Effector memory CD4-positive, alpha-beta T cell (primary cell): ENCODE data around the gene ATP6V1C2.

Source experiments
- DNase-seq, 3 donors: peaks; one replicate each; pipeline ENCODE4 v3.0.0-alpha.2; 2020
- H3K27ac ChIP-seq: 2 replicates; pipeline ENCODE4 v1.7.0; 2013; ENCODE audit warnings: mild to moderate bottlenecking, low read length, moderate library complexity; ENCODE audit not compliant: insufficient read depth, poor library complexity, severe bottlenecking
- H3K27me3 ChIP-seq: replicated peaks from 2 replicates; pipeline ENCODE4 v1.7.0; 2013; ENCODE audit warnings: mild to moderate bottlenecking, low read length; ENCODE audit not compliant: insufficient read depth, control insufficient read depth, poor library complexity, severe bottlenecking
- H3K36me3 ChIP-seq: 2 replicates; pipeline ENCODE4 v1.7.0; 2013; ENCODE audit warnings: mild to moderate bottlenecking, low read length, moderate library complexity; ENCODE audit not compliant: control insufficient read depth, insufficient read depth
- H3K4me1 ChIP-seq: 2 replicates; pipeline ENCODE4 v1.7.0; 2013; ENCODE audit warnings: low read length, mild to moderate bottlenecking; ENCODE audit not compliant: control insufficient read depth, insufficient read depth, poor library complexity, severe bottlenecking
- H3K4me3 ChIP-seq: 2 replicates; pipeline ENCODE4 v1.7.0; 2013; ENCODE audit warnings: low read length, low read depth, mild to moderate bottlenecking; ENCODE audit not compliant: insufficient read depth, poor library complexity, severe bottlenecking
- H3K9me3 ChIP-seq: 2 replicates; pipeline ENCODE4 v1.7.0; 2013; ENCODE audit warnings: mild to moderate bottlenecking, low read length, moderate library complexity; ENCODE audit not compliant: control insufficient read depth

ATP6V1C2 gene

DNA sequence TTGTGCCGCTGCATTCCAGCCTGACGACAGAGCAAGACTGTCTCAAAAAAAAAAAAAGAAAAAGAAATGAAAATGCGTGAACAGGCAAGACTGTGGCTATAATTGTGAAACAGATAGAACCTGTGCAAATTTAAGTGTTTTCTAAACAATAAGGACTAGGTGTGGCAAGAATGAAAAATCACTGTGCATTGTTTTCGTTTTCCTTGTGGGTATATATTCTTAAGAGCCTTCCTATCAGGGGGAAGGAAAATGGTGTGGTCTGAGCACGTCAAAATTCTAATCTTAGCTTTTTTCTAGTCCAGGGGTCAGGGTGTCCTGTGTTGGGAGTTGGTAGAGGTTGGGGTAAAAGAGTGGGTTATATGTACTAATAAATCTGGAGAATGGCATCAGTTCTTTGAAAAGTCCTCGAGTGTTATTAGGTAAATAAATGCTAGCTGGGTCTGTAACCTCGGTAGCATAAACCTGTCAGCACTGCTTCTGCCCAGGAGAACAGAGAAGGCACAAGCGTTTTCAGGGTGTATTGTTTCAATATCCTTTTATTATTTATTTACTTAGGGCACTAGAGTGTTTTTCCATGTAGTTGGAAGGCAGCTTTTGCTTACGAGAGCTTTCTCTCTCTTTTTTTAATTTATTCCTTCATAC lies 11.6 kb downstream of the ATP6V1C2 start:
- H3K4me1 ChIP-seq = no peaks in the 10 kb centered on the region
- no peaks in the 10 kb centered on the region for H3K9me3 ChIP-seq
- no peak for DNase-seq
- no peaks in the 10 kb centered on the region for H3K27me3 ChIP-seq
- no peaks in the 10 kb centered on the region for H3K36me3 ChIP-seq
- no peak overlapping the region for H3K27ac ChIP-seq
- H3K4me3 ChIP-seq = no peak overlapping the region

DNA sequence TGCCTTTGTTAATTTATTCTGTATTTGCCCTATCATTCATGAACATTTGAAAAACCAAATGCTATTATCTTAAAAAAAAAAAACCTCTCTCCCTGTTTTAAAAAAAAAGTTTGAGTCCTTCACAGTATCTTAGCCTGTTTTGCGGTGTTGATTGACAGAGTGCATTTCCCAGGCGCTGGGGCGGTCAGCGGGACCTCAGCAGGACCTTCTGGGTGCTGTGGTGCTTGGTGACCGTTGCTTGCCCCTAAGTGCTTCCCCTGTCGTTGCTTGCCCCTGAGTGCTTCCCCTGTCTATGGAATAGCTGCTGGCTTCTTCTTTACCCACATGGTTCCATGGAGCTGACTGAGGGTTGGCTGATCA lies 12.1 kb downstream of the ATP6V1C2 start:
- DNase-seq = no peak
- Histone ChIP-seq H3K9me3 (no peaks in the 10 kb centered on the region), H3K4me3 (no peak overlapping the region)

DNA sequence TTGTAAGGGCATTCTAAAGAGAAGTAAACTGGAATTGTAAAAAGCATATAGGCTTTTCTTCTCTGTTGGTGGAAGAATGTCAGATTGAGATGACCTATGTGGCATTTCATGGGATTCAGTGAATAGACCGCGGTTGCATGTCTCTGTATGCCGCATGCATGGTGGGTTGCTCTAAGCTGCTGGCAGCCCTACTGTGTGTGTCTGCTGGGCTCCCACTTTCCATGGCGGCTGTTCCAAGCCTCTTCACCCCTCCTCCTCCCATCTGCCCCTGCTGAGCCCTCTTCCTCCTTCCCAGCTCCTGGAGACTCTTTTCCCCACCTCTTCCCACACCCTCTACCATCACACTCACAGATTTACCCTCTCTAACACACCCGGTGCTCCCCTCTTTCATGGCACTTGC lies 12.6 kb downstream of the ATP6V1C2 start:
- no peak for DNase-seq

More for the DNA sequence above, 12.1 kb downstream of the ATP6V1C2 start:
- H3K27ac ChIP-seq = no peak overlapping the region
- no peaks in the 10 kb centered on the region for H3K36me3 ChIP-seq
- no peaks in the 10 kb centered on the region for H3K27me3 ChIP-seq
- H3K4me1 ChIP-seq = no peaks in the 10 kb centered on the region

DNA sequence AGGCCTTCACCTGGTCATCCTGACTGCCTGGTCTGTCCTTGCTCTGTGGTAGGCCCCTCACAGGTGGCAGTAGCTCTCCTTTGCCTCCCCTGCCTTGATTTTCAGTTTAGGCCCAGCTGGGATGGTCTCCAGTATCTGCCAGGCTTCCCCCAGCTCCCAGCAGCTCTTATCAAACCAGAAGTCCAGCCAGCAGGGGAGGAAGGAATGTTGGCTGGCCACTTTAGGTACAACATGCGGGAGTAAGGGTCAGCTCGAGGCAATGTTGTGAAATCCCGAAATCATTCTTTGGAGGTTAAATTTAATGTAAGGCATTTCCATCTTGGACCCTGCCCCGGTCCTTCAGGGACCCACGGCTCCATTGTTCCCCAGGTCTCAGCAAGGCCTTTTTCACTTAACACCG lies 16.8 kb downstream of the ATP6V1C2 start:
- Histone ChIP-seq H3K27me3 (no peaks in the 10 kb centered on the region), H3K9me3 (no peaks in the 10 kb centered on the region), H3K4me1 (no peaks in the 10 kb centered on the region), H3K4me3 (no peak overlapping the region), H3K27ac (no peak overlapping the region), H3K36me3 (no peaks in the 10 kb centered on the region)
- DNase-seq = no peak

More for the DNA sequence above, 12.6 kb downstream of the ATP6V1C2 start:
- no peaks in the 10 kb centered on the region for H3K36me3 ChIP-seq
- H3K4me1 ChIP-seq = no peaks in the 10 kb centered on the region
- no peak overlapping the region for H3K4me3 ChIP-seq
- no peak overlapping the region for H3K27ac ChIP-seq
- no peaks in the 10 kb centered on the region for H3K9me3 ChIP-seq
- H3K27me3 ChIP-seq = no peaks in the 10 kb centered on the region

DNA sequence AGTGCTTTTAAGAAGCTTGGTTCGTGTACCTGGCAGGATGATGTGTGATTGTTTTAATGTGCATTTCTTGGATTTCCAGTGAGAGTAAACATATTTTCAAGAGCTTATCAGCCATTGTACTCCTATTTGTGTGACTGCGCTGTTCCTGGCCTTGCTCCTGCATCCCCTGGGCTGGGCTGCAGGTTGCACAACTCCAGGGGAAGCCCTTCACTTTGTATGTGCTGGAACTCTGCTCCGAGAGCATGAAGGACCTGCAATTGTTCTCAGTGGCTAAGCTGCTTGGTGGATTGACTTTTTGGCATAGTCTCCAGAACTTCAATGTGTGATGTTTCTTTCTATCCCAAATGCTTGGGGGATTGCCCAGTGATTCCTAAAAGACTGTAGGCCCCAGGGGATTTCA lies 18.8 kb downstream of the ATP6V1C2 start:
- no peak overlapping the region for H3K27ac ChIP-seq
- H3K4me3 ChIP-seq = no peak overlapping the region
- DNase-seq = no peak
- H3K27me3 ChIP-seq = no peaks in the 10 kb centered on the region
- no peaks in the 10 kb centered on the region for H3K4me1 ChIP-seq
- H3K36me3 ChIP-seq = no peaks in the 10 kb centered on the region
- no peaks in the 10 kb centered on the region for H3K9me3 ChIP-seq

DNA sequence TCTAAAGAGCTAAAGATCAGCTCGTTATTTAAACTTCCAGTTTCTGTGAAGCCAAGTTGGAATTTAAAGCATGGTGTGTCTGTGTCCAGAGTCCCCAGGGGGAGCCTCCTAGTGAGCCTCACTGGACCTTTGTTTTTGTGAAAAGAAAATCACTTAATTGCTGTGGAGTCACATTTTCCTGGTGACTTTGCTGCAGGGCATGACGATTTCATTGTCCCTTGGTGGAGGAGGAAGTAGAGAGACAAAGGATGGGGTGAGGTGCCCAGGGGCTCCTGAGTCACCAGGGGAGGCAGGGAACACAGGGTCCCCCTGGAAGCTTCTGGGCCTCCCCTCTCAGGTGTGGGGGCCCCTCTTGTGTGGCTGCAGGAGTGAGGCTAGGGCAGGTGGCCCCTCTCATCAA lies 19.7 kb downstream of the ATP6V1C2 start:
- Histone ChIP-seq H3K27ac (no peak overlapping the region), H3K9me3 (no peaks in the 10 kb centered on the region), H3K36me3 (no peaks in the 10 kb centered on the region), H3K27me3 (no peaks in the 10 kb centered on the region), H3K4me1 (no peaks in the 10 kb centered on the region), H3K4me3 (no peak overlapping the region)
- DNase-seq = no peak

DNA sequence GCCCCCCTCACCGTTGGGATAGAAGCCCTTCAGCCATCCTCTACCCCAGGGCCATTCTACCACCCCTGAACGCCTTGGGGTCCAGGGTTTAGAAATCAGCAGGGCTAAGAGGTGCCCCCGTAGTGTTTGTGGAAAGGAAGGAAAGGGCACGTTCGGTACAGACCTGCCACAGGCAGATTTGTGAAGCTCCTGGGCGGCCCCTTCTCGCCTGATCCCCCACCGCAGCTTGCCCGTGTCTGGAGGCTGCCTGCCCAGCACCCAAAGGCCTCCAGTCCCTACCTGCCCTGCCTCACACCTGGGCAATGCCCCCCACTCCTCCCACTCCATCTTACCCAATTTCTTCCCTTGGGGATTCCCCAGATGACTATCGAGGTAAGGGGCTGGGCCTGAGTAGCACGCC lies 21.2 kb downstream of the ATP6V1C2 start:
- Histone ChIP-seq H3K27me3 (no peaks in the 10 kb centered on the region), H3K4me3 (no peak overlapping the region), H3K27ac (no peak overlapping the region), H3K9me3 (no peaks in the 10 kb centered on the region), H3K4me1 (no peaks in the 10 kb centered on the region), H3K36me3 (no peaks in the 10 kb centered on the region)
- DNase-seq = no peak

DNA sequence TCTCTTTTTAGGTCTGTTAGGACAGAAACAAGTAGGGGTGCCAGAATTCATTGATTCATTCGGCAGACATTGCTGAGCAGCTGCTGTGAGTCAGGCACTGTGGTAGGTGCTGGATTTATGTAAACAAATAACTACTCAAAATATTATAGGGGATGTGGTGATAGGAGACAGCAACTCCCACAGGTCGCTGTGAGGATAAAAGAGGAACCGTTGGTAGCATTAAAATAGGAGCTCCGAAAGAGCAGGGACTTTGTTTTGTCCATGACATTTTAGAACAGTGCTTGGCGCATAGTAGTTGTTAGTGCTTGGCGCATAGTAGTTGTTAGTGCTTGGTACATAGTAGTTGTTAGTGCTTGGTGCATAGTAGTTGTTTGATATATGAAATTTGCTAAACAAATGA lies 29.2 kb downstream of the ATP6V1C2 start:
- H3K36me3 ChIP-seq = no peaks in the 10 kb centered on the region
- no peak overlapping the region for H3K27ac ChIP-seq
- no peaks in the 10 kb centered on the region for H3K4me1 ChIP-seq
- H3K27me3 ChIP-seq = no peaks in the 10 kb centered on the region
- H3K4me3 ChIP-seq = no peak overlapping the region
- DNase-seq = no peak
- H3K9me3 ChIP-seq = no peaks in the 10 kb centered on the region

DNA sequence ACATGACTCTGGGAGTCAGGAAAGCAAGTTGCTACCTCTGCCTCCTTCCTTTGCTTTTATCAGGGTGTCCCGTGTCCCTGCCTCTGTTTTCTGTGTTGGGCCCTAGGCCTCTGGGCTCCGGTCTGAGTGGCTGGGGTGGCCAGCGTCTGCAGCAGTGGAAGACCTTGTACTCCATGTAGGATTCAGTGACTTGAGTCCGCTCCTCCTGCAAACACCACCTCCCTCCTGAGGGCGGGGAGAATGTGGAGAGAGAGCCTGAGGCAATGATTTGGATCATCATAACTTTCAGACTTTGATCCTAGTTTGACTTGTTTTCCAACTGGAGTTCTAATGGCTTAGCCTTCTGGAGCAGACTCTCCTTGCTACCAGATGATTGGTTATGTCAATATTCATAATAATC lies 30.8 kb downstream of the ATP6V1C2 start:
- H3K4me1 ChIP-seq = no peaks in the 10 kb centered on the region
- H3K27ac ChIP-seq = no peak overlapping the region
- no peaks in the 10 kb centered on the region for H3K9me3 ChIP-seq
- no peak overlapping the region for H3K4me3 ChIP-seq
- DNase-seq = no peak
- H3K36me3 ChIP-seq = no peaks in the 10 kb centered on the region
- H3K27me3 ChIP-seq = no peaks in the 10 kb centered on the region

DNA sequence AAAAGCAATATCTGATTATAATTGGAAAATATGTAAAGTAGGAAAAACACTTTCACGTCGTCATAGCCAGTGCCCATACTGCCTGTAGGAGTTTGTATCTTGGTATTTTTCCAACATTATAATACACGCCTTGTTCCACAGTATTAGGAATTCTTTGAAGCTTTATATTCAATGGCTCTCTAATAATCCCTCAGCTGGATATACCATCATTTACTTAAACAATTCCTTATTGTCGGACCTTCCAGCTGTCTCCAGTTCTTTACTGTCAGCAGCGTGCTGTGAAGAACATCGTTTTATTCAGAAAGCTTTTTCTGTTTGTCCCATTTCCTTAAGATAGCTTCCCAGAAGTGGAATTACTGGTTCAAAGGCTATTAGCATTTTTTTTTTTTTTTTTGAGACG lies 31.7 kb downstream of the ATP6V1C2 start:
- H3K36me3 ChIP-seq = no peaks in the 10 kb centered on the region
- no peak overlapping the region for H3K27ac ChIP-seq
- no peak overlapping the region for H3K4me3 ChIP-seq
- H3K9me3 ChIP-seq = no peaks in the 10 kb centered on the region
- DNase-seq = no peak
- H3K4me1 ChIP-seq = no peaks in the 10 kb centered on the region
- no peaks in the 10 kb centered on the region for H3K27me3 ChIP-seq
